ENCODE results near the gene ANO3. TPM values are rescaled to one million over a fixed set of nuclear protein-coding genes. Genes with fewer than 3 reads are reported as not detected.

ANO3 gene
- total RNA-seq, 2 donors from 2014 or later: not detected

GRCh38 chr11:26333906-26334305 lies 2.0 kb downstream of the ANO3 start:
- Mint-ChIP-seq H3K9me3 (peaks cover 3 to 10% of the 10 kb centered on the region in 2 donors), H3K36me3 (peaks cover 0 to 6% of the 10 kb centered on the region in 2 donors), H3K27ac (no peak overlapping the region)
- DNase-seq (ENCODE audit: low spot score in 2 of 2) (no peak), ATAC-seq (no peak)

GRCh38 chr11:26335903-26336302 lies 4.0 kb downstream of the ANO3 start:
- DNase-seq (ENCODE audit: low spot score in 2 of 2): no peak
- no peak for ATAC-seq
- Mint-ChIP-seq H3K27ac (no peak overlapping the region), H3K9me3 (peaks cover 0 to 5% of the 10 kb centered on the region in 2 donors), H3K36me3 (peaks cover 0 to 6% of the 10 kb centered on the region in 2 donors)

- ATAC-seq (no peak), DNase-seq (ENCODE audit: low spot score in 2 of 2) (no peak)
- Mint-ChIP-seq H3K9me3 (peaks cover 1 to 11% of the 10 kb centered on the region in 2 donors), H3K36me3 (no peaks in the 10 kb centered on the region), H3K27ac (no peak overlapping the region)
These were observed 12.7 kb downstream of the ANO3 start for GRCh38 chr11:26344647-26345046.

GRCh38 chr11:26348776-26349175 lies 16.8 kb downstream of the ANO3 start:
- Mint-ChIP-seq H3K36me3 (no peaks in the 10 kb centered on the region), H3K9me3 (peaks cover 8 to 11% of the 10 kb centered on the region in 2 donors), H3K27ac (no peak overlapping the region)
- ATAC-seq: no peak
- DNase-seq (ENCODE audit: low spot score in 2 of 2): no peak

- DNase-seq (ENCODE audit: low spot score in 2 of 2) (no peak), ATAC-seq (no peak)
- H3K36me3 Mint-ChIP-seq: no peaks in the 10 kb centered on the region
- no peak overlapping the region for H3K27ac Mint-ChIP-seq
- H3K9me3 Mint-ChIP-seq: peaks cover 8 to 11% of the 10 kb centered on the region in 2 donors
These were observed 18.1 kb downstream of the ANO3 start for GRCh38 chr11:26350002-26350401.

- no peaks in the 10 kb centered on the region for H3K36me3 Mint-ChIP-seq
- no peak for DNase-seq (ENCODE audit: low spot score in 2 of 2)
- H3K27ac Mint-ChIP-seq: no peak overlapping the region
- ATAC-seq: no peak
- peaks cover 11 to 15% of the 10 kb centered on the region in 2 donors for H3K9me3 Mint-ChIP-seq
These were observed 21.1 kb downstream of the ANO3 start for GRCh38 chr11:26353010-26353409.

- DNase-seq (ENCODE audit: low spot score in 2 of 2): no peak
- ATAC-seq: no peak
- no peaks in the 10 kb centered on the region for H3K36me3 Mint-ChIP-seq
- no peak overlapping the region for H3K27ac Mint-ChIP-seq
- peaks cover 0 to 7% of the 10 kb centered on the region in 2 donors for H3K9me3 Mint-ChIP-seq
These were observed 27.1 kb downstream of the ANO3 start for GRCh38 chr11:26359055-26359454.

- DNase-seq (ENCODE audit: low spot score in 2 of 2) (no peak), ATAC-seq (no peak)
- Mint-ChIP-seq H3K36me3 (peaks cover 2% of the 10 kb centered on the region in 2 donors), H3K27ac (no peak overlapping the region), H3K9me3 (peaks cover 17 to 19% of the 10 kb centered on the region in 2 donors)
These were observed 33.4 kb downstream of the ANO3 start for GRCh38 chr11:26365284-26365683.

- Mint-ChIP-seq H3K27ac (no peak overlapping the region), H3K9me3 (peaks cover 21 to 27% of the 10 kb centered on the region in 2 donors), H3K36me3 (no peaks in the 10 kb centered on the region)
- no peak for ATAC-seq
- DNase-seq (ENCODE audit: low spot score in 2 of 2): no peak
These were observed 45.7 kb downstream of the ANO3 start for GRCh38 chr11:26377619-26378018.

- peaks cover 8 to 17% of the 10 kb centered on the region in 2 donors for H3K9me3 Mint-ChIP-seq
- no peaks in the 10 kb centered on the region for H3K36me3 Mint-ChIP-seq
- ATAC-seq: no peak
These were observed 67.4 kb downstream of the ANO3 start for GRCh38 chr11:26399336-26399735.

GRCh38 chr11:26410706-26411366 lies 78.9 kb downstream of the ANO3 start:
- ATAC-seq (no peak), DNase-seq (ENCODE audit: low spot score in 2 of 2) (no peak)
- H3K27ac Mint-ChIP-seq: no peak overlapping the region
- peaks cover 9 to 21% of the 10 kb centered on the region in 2 donors for H3K9me3 Mint-ChIP-seq
- H3K36me3 Mint-ChIP-seq: no peaks in the 10 kb centered on the region

More at GRCh38 chr11:26399336-26399735, 67.4 kb downstream of the ANO3 start:
- no peak for DNase-seq (ENCODE audit: low spot score in 2 of 2)
- no peak overlapping the region for H3K27ac Mint-ChIP-seq

GRCh38 chr11:26412955-26413354 lies 81.0 kb downstream of the ANO3 start:
- no peak for ATAC-seq
- DNase-seq (ENCODE audit: low spot score in 2 of 2): no peak
- Mint-ChIP-seq H3K36me3 (no peaks in the 10 kb centered on the region), H3K9me3 (peaks cover 9 to 11% of the 10 kb centered on the region in 2 donors), H3K27ac (no peak overlapping the region)

- no peak for DNase-seq (ENCODE audit: low spot score in 2 of 2)
- Mint-ChIP-seq H3K9me3 (peaks cover 8 to 17% of the 10 kb centered on the region in 2 donors), H3K27ac (no peak overlapping the region), H3K36me3 (no peaks in the 10 kb centered on the region)
- no peak for ATAC-seq
These were observed 86.5 kb downstream of the ANO3 start for GRCh38 chr11:26418386-26418912.

GRCh38 chr11:26420331-26420730 lies 88.4 kb downstream of the ANO3 start:
- Mint-ChIP-seq H3K36me3 (no peaks in the 10 kb centered on the region), H3K9me3 (peaks cover 8 to 13% of the 10 kb centered on the region in 2 donors), H3K27ac (no peak overlapping the region)
- ATAC-seq (no peak), DNase-seq (ENCODE audit: low spot score in 2 of 2) (no peak)

GRCh38 chr11:26424255-26424654 lies 92.3 kb downstream of the ANO3 start:
- H3K9me3 Mint-ChIP-seq: peaks cover 6 to 8% of the 10 kb centered on the region in 2 donors
- ATAC-seq (no peak), DNase-seq (ENCODE audit: low spot score in 2 of 2) (no peak)
- no peak overlapping the region for H3K27ac Mint-ChIP-seq
- H3K36me3 Mint-ChIP-seq: no peaks in the 10 kb centered on the region

GRCh38 chr11:26439854-26440253 lies 107.9 kb downstream of the ANO3 start:
- Mint-ChIP-seq H3K36me3 (peaks cover 0 to 6% of the 10 kb centered on the region in 2 donors), H3K9me3 (peaks cover 19% of the 10 kb centered on the region in 2 donors), H3K27ac (no peak overlapping the region)
- no peak for DNase-seq (ENCODE audit: low spot score in 2 of 2)
- ATAC-seq: no peak

GRCh38 chr11:26442131-26442530 lies 110.2 kb downstream of the ANO3 start:
- Mint-ChIP-seq H3K27ac (no peak overlapping the region), H3K9me3 (peaks cover 11 to 12% of the 10 kb centered on the region in 2 donors), H3K36me3 (peaks cover 0 to 6% of the 10 kb centered on the region in 2 donors)
- DNase-seq (ENCODE audit: low spot score in 2 of 2) (no peak), ATAC-seq (no peak)

- H3K27ac Mint-ChIP-seq: no peak overlapping the region
- H3K9me3 Mint-ChIP-seq: peaks cover 7 to 9% of the 10 kb centered on the region in 2 donors
- ATAC-seq (no peak), DNase-seq (ENCODE audit: low spot score in 2 of 2) (no peak)
- H3K36me3 Mint-ChIP-seq: peaks cover 0 to 6% of the 10 kb centered on the region in 2 donors
These were observed 111.7 kb downstream of the ANO3 start for GRCh38 chr11:26443617-26444016.
